8988T (cell line): ENCODE measurements around the gene FSCN2.

Experiments
- DNase-seq: peaks from one replicate; pipeline ENCODE4 v3.0.0; 2011

FSCN2 gene

GRCh38 chr17:81558115-81558468 is 29.9 kb downstream of the FSCN2 start:
- DNase-seq, result no peak

- DNase-seq, result peak; percentile 71
Observed at GRCh38 chr17:81558941-81559806, 31.0 kb downstream of the FSCN2 start.

- DNase-seq, result no peak
Observed at GRCh38 chr17:81561494-81561885, 33.3 kb downstream of the FSCN2 start.

GRCh38 chr17:81563861-81564586 is 35.8 kb downstream of the FSCN2 start:
- no peak for DNase-seq

- no peak for DNase-seq
Observed at GRCh38 chr17:81564778-81565177, 36.6 kb downstream of the FSCN2 start.

- no peak for DNase-seq
Observed at GRCh38 chr17:81565231-81565630, 37.1 kb downstream of the FSCN2 start.

GRCh38 chr17:81566461-81567126 is 38.4 kb downstream of the FSCN2 start:
- peak; percentile 50 for DNase-seq

- DNase-seq, result no peak
Observed at GRCh38 chr17:81567191-81567590, 39.0 kb downstream of the FSCN2 start.

- no peak for DNase-seq
Observed at GRCh38 chr17:81568416-81568815, 40.2 kb downstream of the FSCN2 start.

- no peak for DNase-seq
Observed at GRCh38 chr17:81569986-81570514, 41.9 kb downstream of the FSCN2 start.

- no peak for DNase-seq
Observed at GRCh38 chr17:81570964-81571363, 42.8 kb downstream of the FSCN2 start.

GRCh38 chr17:81572563-81573168 is 44.5 kb downstream of the FSCN2 start:
- no peak for DNase-seq

GRCh38 chr17:81573794-81574642 is 45.8 kb downstream of the FSCN2 start:
- DNase-seq, result no peak

- no peak for DNase-seq
Observed at GRCh38 chr17:81574643-81574956, 46.4 kb downstream of the FSCN2 start.

GRCh38 chr17:81575836-81576235 is 47.7 kb downstream of the FSCN2 start:
- DNase-seq, result no peak

GRCh38 chr17:81576621-81577277 is 48.6 kb downstream of the FSCN2 start:
- peak; percentile 52 for DNase-seq

- no peak for DNase-seq
Observed at GRCh38 chr17:81577278-81578000, 49.3 kb downstream of the FSCN2 start.

GRCh38 chr17:81578038-81578441 is 49.9 kb downstream of the FSCN2 start:
- DNase-seq, result peak; percentile 36

- no peak for DNase-seq
Observed at GRCh38 chr17:81578561-81579225, 50.5 kb downstream of the FSCN2 start.

- DNase-seq, result no peak
Observed at GRCh38 chr17:81579298-81579697, 51.1 kb downstream of the FSCN2 start.
